Gastroesophageal sphincter (tissue), 4 donors: Measurements from ENCODE around the gene MISP. TPM values are rescaled to one million over a fixed set of nuclear protein-coding genes. Genes with fewer than 3 reads are reported as not detected.

Source experiments
- ATAC-seq: fragments of 150-250 bp; one replicate; pipeline ENCODE4 v1.9.1; 2016; ENCODE audit warnings: mild to moderate bottlenecking, moderate library complexity
- H3K27ac ChIP-seq, 4 donors: fragments of 200-600 bp; sonication (generic) in 3 of 4; 1 replicate in 3 of 4; 2 replicates in 1 of 4; pipeline ENCODE4 v1.5.1; 2016 to 2019
- H3K27me3 ChIP-seq: fragments of 200-600 bp; sonication (generic); one replicate; pipeline ENCODE4 v1.5.1; 2019
- H3K36me3 ChIP-seq, 2 donors: fragments of 200-600 bp; sonication (generic); one replicate each; pipeline ENCODE4 v1.5.1; 2019; ENCODE audit warnings: control low read depth in 1 of 2
- H3K4me1 ChIP-seq, 3 donors: fragments of 200-600 bp; sonication (generic); 1 replicate in 2 of 3; 2 replicates in 1 of 3; pipeline ENCODE4 v1.5.1; 2016 to 2019; ENCODE audit warnings: control low read depth in 2 of 3
- H3K4me3 ChIP-seq, 2 donors: fragments of 200-600 bp; sonication (generic); one replicate each; pipeline ENCODE4 v1.5.1; 2019; ENCODE audit warnings: mild to moderate bottlenecking in 1 of 2, moderate library complexity in 1 of 2
- H3K9me3 ChIP-seq, 3 donors: fragments of 200-600 bp; sonication (generic); one replicate each; pipeline ENCODE4 v1.5.1; 2017 to 2019; ENCODE audit warnings: control low read depth in 2 of 3
- EP300 ChIP-seq: sonication (generic); formaldehyde crosslinking; IDR thresholded peaks from one replicate; pipeline ENCODE4 v1.6.1; 2017; ENCODE audit warnings: antibody characterized with exemption, mild to moderate bottlenecking
- POLR2A ChIP-seq, 2 donors: fragments of 450-650 bp; IDR thresholded peaks; one replicate each; pipeline ENCODE4 v1.6.1; 2017; ENCODE audit warnings: antibody characterized with exemption in 2 of 2, mild to moderate bottlenecking in 2 of 2, moderate library complexity in 1 of 2
- POLR2AphosphoS5 ChIP-seq: sonication (generic); formaldehyde crosslinking; IDR thresholded peaks from one replicate; pipeline ENCODE4 v1.6.1; 2017; ENCODE audit warnings: antibody characterized with exemption
- WGBS, 2 donors: methylation state at CpG; one replicate each; pipeline ENCODE4 v1.1.5; 2018; ENCODE audit warnings: low coverage in 1 of 2; 5-methylcytosine and 5-hydroxymethylcytosine counted together
- total RNA-seq, 4 donors: library from RNA; depleted of rRNA; stranded (reverse); fragments of >200 nt; gene quantifications; one replicate each; pipeline ENCODE4 v1.1.0, GENCODE V29; 2016
- TF ChIP-seq, protein P1 (sequence below), 4 experiments: fragments of 200-600 bp in 2 of 4; fragments of 450-650 bp in 2 of 4; sonication (generic) in 1 of 4; IDR thresholded peaks; one replicate each; pipeline ENCODE4 v1.5.1; 2017 to 2019; ENCODE audit warnings: antibody characterized with exemption in 4 of 4, mild to moderate bottlenecking in 2 of 4, moderate library complexity in 2 of 4

The MISP gene
- total RNA-seq, 4 donors from 2014 or later, result 0.52 TPM; not detected in 3

DNA sequence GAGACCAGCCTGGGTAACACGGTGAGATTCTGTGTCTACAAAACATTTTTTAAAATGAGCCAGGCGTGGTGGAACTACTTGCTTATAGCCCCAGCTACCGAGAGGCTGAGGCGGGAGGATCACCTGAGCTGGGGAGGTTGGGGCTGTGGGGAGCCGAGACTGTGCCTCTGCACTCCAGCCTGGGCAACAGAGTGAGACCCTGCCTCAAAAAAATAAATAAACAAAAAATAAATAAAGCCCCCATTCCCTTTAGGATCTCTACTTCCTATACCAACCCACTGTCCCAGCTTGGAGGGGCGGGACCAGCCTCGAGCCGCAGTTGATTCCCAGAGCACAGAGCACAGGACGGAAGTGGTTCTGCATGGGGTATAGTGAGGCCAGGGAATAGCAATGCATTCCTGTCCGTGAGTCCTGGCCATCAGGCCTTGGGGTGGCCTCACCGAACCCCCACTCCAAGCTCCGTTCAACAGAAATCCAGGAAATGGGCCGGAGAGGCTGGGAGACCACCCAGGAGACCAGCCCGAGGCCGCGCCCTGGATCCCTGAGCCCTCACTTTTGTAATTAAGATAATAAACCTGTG lies 41.5 kb downstream of the MISP start:
- Histone ChIP-seq H3K27ac (peak overlapping the region in 3 of 4 donors; percentile 38 to 50 (median 50)), H3K27me3 (no peaks in the 10 kb centered on the region), H3K9me3 (no peaks in the 10 kb centered on the region), H3K4me1 (peaks cover 0 to 41% (median 12%) of the 10 kb centered on the region in 3 donors), H3K4me3 (no peak overlapping the region), H3K36me3 (no peaks in the 10 kb centered on the region)
- TF ChIP-seq EP300, result no peak
- no peak for TF ChIP-seq POLR2A (IDR thresholded peaks at IDR 0.05)
- TF ChIP-seq POLR2AphosphoS5, result no peak
- TF ChIP-seq, protein P1, sequence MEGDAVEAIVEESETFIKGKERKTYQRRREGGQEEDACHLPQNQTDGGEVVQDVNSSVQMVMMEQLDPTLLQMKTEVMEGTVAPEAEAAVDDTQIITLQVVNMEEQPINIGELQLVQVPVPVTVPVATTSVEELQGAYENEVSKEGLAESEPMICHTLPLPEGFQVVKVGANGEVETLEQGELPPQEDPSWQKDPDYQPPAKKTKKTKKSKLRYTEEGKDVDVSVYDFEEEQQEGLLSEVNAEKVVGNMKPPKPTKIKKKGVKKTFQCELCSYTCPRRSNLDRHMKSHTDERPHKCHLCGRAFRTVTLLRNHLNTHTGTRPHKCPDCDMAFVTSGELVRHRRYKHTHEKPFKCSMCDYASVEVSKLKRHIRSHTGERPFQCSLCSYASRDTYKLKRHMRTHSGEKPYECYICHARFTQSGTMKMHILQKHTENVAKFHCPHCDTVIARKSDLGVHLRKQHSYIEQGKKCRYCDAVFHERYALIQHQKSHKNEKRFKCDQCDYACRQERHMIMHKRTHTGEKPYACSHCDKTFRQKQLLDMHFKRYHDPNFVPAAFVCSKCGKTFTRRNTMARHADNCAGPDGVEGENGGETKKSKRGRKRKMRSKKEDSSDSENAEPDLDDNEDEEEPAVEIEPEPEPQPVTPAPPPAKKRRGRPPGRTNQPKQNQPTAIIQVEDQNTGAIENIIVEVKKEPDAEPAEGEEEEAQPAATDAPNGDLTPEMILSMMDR (IDR thresholded peaks at IDR 0.05), result no peak
- WGBS, 2 donors, result 74 to 79% methylated on average over 8 to 13 of the region's 16 CpGs
- no peak for ATAC-seq

DNA sequence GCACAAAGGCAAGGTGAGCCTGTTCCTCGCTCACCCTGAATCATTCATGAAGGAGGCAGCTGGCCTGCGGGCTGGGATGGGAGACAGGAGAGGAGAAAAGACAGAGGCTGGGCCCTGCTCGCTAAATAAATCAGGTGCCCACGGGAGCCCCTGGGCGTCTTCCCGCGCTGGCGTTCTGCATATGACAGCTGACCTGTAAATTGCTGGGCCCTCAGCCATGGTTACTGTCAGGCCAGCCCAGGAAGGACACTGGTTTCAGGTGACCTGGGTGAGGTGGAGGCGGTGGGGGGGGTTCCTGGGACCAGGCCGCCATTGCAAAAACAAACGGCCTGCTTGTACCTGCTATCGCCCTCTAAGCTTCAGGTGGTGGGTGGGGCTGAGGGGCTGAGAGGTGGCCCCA lies 42.9 kb downstream of the MISP start:
- no peaks in the 10 kb centered on the region for H3K9me3 ChIP-seq
- H3K27ac ChIP-seq, result no peak overlapping the region
- peaks cover 0 to 41% (median 14%) of the 10 kb centered on the region in 3 donors for H3K4me1 ChIP-seq
- 60 to 100% methylated on average over 1 of the region's 12 CpGs for WGBS, 2 donors
- ATAC-seq, result no peak
- TF ChIP-seq EP300 (no peak), POLR2AphosphoS5 (no peak), POLR2A (IDR thresholded peaks at IDR 0.05) (no peak)
- TF ChIP-seq, protein P1 (IDR thresholded peaks at IDR 0.05), result no peak
- no peak overlapping the region for H3K4me3 ChIP-seq
- H3K36me3 ChIP-seq, result no peaks in the 10 kb centered on the region
- no peaks in the 10 kb centered on the region for H3K27me3 ChIP-seq

DNA sequence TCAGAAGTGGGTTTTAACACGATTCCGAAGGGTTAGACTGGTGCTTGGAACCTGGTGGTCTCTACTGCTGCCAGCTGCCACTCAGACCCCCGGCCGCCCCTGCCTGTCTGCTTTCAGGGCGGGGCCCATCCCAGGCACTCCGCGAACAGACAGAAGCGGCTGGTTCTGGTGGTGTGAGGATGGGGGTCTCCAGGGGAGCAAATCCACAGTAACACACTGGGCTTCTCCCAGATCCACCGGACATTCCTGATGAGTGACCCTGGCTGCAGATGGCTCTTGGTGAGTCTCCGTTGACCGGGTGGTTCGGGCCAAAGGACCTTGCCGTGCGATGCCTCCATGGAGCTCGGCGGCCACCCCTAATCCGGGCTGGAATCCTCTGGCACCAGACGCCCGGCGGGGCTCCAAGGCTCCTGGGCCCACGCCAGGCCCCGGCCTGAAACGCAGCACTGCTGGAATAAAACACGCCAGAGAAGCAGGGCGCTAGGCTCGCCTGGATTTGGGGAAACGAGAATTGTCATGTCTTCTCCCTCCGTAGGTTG lies 44.2 kb downstream of the MISP start:
- H3K4me3 ChIP-seq, result no peak overlapping the region
- peaks cover 0 to 49% (median 27%) of the 10 kb centered on the region in 3 donors for H3K4me1 ChIP-seq
- no peak for ATAC-seq
- H3K36me3 ChIP-seq, result peaks cover 0 to 3% of the 10 kb centered on the region in 2 donors
- no peaks in the 10 kb centered on the region for H3K9me3 ChIP-seq
- TF ChIP-seq EP300 (no peak), POLR2AphosphoS5 (peak; percentile 15)
- 60% methylated on average over 1 of the region's 28 CpGs; no CpG with 5 or more reads in 1 of the 2 donors for WGBS, 2 donors
- peak overlapping the region in 2 of 4 donors; percentile 58 to 85 for H3K27ac ChIP-seq
- no peaks in the 10 kb centered on the region for H3K27me3 ChIP-seq

DNA sequence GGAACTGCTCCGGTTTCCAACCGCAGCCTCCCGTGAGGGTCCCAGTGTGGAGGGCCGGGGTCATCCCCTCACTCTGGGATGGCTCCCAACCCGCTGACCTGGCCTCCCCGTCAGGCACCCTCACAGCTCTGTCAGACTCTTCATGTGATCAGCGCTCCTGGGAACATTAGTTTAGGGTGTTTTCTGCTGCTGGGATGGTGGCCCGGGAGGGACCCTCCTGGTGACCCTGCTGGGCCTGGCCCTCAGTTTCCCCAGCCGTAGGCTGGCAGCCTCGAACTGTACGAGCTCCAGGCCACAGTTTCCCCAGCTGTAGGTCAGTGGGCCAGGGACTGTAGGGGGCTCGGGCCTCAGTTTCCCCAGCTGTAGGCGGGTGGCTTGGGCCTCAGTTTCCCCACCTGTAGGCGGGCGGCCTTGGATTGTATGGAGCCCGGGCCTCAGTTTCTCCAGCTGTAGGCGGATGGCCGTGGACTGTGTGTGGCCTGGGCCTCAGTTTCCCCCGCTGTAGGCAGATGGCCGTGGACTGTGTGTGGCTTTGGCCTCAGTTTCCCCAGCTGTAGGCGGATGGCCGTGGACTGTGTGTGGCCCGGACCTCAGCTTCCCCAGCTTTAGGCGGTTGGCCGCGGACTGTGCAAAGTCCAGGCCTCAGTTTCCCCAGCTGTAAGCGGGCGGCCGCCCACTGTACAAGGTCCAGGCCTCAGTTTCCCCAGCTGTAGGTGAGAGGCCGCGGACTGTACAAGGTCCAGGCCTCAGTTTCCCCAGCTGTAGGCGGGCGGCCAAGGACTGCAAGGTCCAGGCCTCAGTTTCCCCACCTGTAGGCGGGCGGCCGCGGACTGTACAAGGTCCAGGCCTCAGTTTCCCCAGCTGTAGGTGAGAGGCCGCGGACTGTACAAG lies 45.0 kb downstream of the MISP start:
- TF ChIP-seq POLR2A (IDR thresholded peaks at IDR 0.05) (no peak), EP300 (no peak), POLR2AphosphoS5 (no peak)
- TF ChIP-seq, protein P1 (IDR thresholded peaks at IDR 0.05), result no peak
- Histone ChIP-seq H3K4me3 (peak overlapping the region; percentile 48 to 98), H3K4me1 (peaks cover 4 to 54% (median 34%) of the 10 kb centered on the region in 3 donors), H3K36me3 (peaks cover 0 to 11% of the 10 kb centered on the region in 2 donors), H3K9me3 (no peaks in the 10 kb centered on the region), H3K27me3 (no peaks in the 10 kb centered on the region), H3K27ac (peak overlapping the region in 3 of 4 donors; percentile 49 to 85 (median 84))
- no peak for ATAC-seq
- WGBS, 2 donors, result no CpG with 5 or more reads among the region's 39 CpGs

DNA sequence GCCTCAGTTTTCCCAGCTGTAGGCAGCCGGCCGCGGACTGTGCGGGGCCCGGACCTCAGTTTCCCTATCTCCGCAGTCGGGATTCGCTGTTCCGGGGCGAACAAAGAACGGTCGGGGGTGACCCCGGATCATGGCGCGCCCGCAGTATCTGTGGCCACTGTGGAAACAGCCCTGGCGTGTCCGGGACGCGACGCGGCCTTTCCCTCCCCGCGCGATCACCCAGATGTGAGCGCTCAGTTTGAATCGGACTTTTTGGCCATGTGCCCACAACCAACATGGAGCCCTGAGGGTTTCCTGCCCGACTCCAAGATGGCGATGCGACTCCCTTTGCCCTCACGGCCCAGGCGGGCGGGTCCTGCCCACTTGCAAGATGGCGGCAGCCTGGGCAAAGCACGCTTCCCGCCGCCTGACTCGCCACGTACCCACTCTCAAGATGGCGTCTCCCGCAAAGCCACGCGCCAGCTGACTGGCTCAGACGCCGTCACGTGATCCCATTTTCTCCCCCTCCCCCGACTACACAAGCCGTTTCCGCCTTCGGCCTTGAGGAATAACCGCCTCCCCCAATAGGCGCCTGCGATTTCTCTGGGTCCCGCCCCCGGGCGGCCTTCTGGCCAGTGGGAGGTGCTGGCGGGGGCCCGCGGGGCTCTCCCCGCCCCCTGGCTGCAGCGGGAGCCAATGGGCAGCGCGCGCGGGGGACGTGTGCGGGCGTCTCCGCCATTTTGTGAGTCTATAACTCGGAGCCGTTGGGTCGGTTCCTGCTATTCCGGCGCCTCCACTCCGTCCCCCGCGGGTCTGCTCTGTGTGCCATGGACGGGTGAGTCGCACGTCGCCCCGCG lies 46.0 kb downstream of the MISP start, which contains the start of gene PTBP1:
Gene PTBP1, plus strand, starts transcription at position 761 of the 836 bp plus-strand sequence. Its CDS starts 46 bp downstream, at position 807.
- H3K9me3 ChIP-seq, result no peaks in the 10 kb centered on the region
- TF ChIP-seq POLR2AphosphoS5, result peak; percentile 80
- peak; percentile 71 to 82 for TF ChIP-seq POLR2A (IDR thresholded peaks at IDR 0.05)
- TF ChIP-seq, protein P1 (IDR thresholded peaks at IDR 0.05), result peak in 2 of 4 experiments; percentile 30
- no peak for TF ChIP-seq EP300
- peak within 1 kb of the TSS; percentile 72 to 100 (median 99) for H3K27ac ChIP-seq
- no peaks in the 10 kb centered on the region for H3K27me3 ChIP-seq
- ATAC-seq, result peak; percentile 93
- peaks cover 5 to 59% (median 44%) of the 10 kb centered on the region in 3 donors for H3K4me1 ChIP-seq
- peaks cover 0 to 15% of the 10 kb centered on the region in 2 donors for H3K36me3 ChIP-seq
- WGBS, 2 donors, result 0% methylated on average over 7 to 8 of the region's 83 CpGs
- peak within 1 kb of the TSS; percentile 79 to 98 for H3K4me3 ChIP-seq
